Measurements from ENCODE around the gene CCDC13.

DNA sequence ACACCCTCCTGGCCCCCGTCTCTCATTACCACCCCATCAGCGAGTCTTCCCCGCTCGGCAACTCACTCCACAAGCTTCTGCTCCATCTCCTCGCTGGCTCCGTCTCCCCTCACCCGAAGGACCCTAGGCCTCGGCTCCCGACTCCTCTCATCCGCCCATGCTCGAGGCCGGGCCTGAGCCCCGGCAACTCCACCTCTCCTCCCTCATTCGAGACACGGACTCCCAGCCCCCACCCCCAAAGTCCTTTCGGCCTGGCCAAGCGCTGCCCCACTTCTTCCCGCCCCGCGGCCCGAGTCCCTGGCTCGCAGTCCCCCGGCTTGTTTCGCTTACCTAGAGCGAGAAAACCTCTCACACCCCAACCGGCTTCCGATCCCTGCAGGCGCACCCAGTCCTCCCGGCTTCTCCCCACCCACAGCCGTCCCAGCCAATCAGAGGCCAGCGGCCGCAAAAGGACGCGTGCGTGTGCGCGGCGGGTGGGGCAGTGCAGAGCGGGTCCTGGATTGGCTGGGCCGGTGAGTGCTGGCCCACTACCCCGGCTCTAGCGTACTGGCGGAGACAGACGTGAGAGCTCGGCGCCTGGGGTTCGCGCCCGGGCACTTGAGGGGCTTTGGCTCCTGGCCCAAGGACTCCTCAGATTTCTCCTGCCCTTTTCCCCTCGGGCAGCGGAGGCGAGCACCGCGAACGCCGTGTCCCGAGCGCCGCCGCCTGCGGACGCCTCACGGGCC lies 31.2 kb upstream of the CCDC13 start, which contains the start of gene HIGD1A:
- TF ChIP-seq, protein P1, sequence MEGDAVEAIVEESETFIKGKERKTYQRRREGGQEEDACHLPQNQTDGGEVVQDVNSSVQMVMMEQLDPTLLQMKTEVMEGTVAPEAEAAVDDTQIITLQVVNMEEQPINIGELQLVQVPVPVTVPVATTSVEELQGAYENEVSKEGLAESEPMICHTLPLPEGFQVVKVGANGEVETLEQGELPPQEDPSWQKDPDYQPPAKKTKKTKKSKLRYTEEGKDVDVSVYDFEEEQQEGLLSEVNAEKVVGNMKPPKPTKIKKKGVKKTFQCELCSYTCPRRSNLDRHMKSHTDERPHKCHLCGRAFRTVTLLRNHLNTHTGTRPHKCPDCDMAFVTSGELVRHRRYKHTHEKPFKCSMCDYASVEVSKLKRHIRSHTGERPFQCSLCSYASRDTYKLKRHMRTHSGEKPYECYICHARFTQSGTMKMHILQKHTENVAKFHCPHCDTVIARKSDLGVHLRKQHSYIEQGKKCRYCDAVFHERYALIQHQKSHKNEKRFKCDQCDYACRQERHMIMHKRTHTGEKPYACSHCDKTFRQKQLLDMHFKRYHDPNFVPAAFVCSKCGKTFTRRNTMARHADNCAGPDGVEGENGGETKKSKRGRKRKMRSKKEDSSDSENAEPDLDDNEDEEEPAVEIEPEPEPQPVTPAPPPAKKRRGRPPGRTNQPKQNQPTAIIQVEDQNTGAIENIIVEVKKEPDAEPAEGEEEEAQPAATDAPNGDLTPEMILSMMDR (IDR thresholded peaks at IDR 0.05), result no peak
- TF ChIP-seq EZH2 (IDR thresholded peaks at IDR 0.05), result no peak

Measured in neural progenitor cell (in vitro differentiated cells).